AG09319 (cell line): ENCODE data around the gene CIT.

Source experiments
- DNase-seq: peaks from one replicate; pipeline ENCODE4 v3.0.0-alpha.2; 2010; ENCODE audit warnings: low read depth; ENCODE audit errors: extremely low read depth
- CTCF ChIP-seq: IDR thresholded peaks from 2 replicates; pipeline ENCODE4 v1.5.1; 2011; ENCODE audit warnings: low read depth, mild to moderate bottlenecking, inconsistent platforms, low read length, moderate library complexity

The CIT gene

DNA sequence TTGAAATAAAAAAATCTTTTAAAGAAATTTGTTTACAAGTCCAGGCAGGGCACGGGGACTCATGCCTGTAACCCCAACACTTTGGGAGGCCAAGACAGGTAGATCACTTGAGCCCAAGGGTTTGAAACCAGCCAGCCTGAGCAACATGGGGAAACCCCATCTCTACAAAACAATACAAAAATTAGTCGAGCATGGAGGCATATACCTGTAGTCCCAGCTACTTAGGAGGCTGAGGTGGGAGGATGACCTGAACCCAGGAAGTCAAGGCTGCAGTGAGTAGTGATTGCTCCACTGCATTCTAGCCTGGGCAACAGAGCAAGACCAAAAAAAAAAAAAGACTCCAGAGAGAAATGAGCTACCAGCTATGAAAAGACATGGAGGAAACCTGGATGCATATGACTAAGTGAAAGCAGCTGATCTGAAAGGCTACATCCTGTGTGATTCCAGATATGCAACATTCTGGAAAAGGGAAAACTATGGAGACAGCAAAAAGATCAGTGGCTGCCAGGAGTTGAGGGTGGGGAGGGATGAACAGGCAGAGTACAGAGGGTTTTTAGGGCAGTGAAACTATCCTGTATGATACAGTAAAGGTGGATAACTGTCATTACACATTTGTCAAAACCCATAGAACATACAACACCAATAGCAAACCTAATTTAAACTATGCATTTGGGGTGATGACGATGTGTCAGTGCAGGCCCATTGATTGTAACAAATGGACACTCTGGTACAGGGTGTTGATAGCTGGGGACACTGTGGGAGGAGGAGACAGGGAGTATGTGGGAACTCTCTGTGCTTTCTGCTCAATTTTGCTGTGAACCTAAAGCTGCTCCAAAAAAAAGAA, 149.3 kb downstream of the CIT start:
- TF ChIP-seq CTCF: no peak
- DNase-seq: no peak

- TF ChIP-seq CTCF: no peak
- no peak for DNase-seq
Observed at GRCh38 chr12:119725523-119725922, 151.6 kb downstream of the CIT start.

- DNase-seq: no peak
- no peak for TF ChIP-seq CTCF
Observed at GRCh38 chr12:119721306-119721705, 155.8 kb downstream of the CIT start.

DNA sequence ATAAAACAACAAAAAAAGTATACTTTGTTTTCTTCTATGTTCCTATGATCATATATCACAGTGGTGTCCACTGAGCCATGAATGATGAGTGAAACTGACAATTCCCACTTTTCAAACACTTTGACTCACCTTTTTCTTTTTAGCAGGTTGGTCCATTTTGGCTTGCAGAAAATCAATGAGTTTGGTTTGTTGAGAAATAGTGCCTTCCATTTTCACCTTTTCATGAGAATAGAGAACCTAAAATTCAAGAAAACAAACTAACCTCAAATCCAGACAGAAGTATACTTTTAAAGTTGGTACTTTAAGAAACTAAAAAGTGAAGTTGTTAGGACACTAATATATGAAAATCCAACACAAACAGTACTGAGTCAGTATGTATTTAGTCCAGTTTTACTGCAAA, 156.8 kb downstream of the CIT start:
- TF ChIP-seq CTCF: no peak
- no peak for DNase-seq

GRCh38 chr12:119718141-119718540, 159.0 kb downstream of the CIT start:
- TF ChIP-seq CTCF: no peak
- no peak for DNase-seq

DNA sequence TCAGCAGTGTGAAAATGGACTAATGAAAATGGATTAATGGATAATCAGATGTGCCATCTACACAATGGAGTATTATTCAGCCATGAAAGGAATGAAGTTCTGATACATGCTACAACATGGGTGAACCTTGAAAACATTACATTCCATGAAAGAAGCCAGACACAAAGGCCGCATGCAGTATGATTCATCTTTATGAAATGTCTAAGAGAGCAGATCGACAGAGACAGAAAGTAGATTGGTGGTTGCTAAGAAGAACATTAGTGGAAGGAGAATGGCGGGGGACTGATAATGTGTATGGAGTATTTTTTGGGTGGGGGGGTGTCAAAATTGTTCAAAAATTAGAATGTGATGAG, 161.9 kb downstream of the CIT start:
- no peak for TF ChIP-seq CTCF
- DNase-seq: no peak

- no peak for TF ChIP-seq CTCF
- DNase-seq: no peak
Observed at GRCh38 chr12:119714614-119715267, 162.4 kb downstream of the CIT start.
